Mesothelial cell of epicardium (in vitro differentiated cells): ENCODE results near the gene CDRT4. TPM values are rescaled to one million over a fixed set of nuclear protein-coding genes. Genes with fewer than 3 reads are reported as not detected.

Experiments used
- DNase-seq, 2 experiments: peaks; one replicate each; pipeline ENCODE4 v3.0.0; 2021; ENCODE audit warnings: low spot score in 2 of 2; ENCODE audit not compliant: unreplicated experiment in 2 of 2
- H3K27ac Mint-ChIP-seq: 2 replicates; pipeline ENCODE4 v1.8.0; 2021; ENCODE audit warnings: mixed read lengths
- H3K27me3 Mint-ChIP-seq: 2 replicates; pipeline ENCODE4 v1.8.0; 2021; ENCODE audit warnings: low read depth, mixed read lengths
- H3K36me3 Mint-ChIP-seq: 2 replicates; pipeline ENCODE4 v1.8.0; 2021; ENCODE audit warnings: mixed read lengths
- H3K4me1 Mint-ChIP-seq: 2 replicates; pipeline ENCODE4 v1.8.0; 2021; ENCODE audit warnings: mixed read lengths
- H3K4me3 Mint-ChIP-seq: 2 replicates; pipeline ENCODE4 v1.8.0; 2021; ENCODE audit warnings: mild to moderate bottlenecking, moderate library complexity, mixed read lengths
- H3K9me3 Mint-ChIP-seq: 2 replicates; pipeline ENCODE4 v1.8.0; 2021; ENCODE audit warnings: mixed read lengths
- CTCF ChIP-seq: fragments of 200-600 bp; sonication (generic); IDR thresholded peaks from one replicate; pipeline ENCODE4 v1.5.0; 2021; ENCODE audit warnings: antibody characterized with exemption; ENCODE audit not compliant: unreplicated experiment
- total RNA-seq: library from RNA; stranded (reverse); gene quantifications from 3 replicates; pipeline ENCODE4 v1.2.1, GENCODE V29; 2021

The CDRT4 gene
- total RNA-seq, 1 donor from 2014 or later, result 39.7 TPM

DNA sequence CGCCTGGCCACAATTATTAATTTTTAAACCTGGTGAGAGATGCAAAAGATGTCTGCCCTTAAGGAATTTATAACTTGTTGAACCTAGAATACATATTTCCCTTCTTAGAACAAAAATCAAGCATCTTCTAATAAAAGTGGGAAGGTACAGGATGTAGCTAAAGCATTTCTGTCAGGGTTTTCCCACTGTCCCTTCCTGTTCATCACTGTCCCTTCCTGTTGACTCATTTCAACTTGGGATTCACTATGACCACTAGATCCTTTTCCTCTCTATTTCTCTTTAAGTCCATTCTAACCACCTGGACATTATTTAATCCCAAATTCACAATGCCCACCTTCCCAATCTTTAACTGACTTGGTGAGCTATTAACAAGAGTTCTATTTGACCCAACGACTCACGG is 33.9 kb upstream of the CDRT4 start:
- no peaks in the 10 kb centered on the region for H3K27me3 Mint-ChIP-seq
- H3K9me3 Mint-ChIP-seq, result no peaks in the 10 kb centered on the region
- no peak for TF ChIP-seq CTCF
- no peak for DNase-seq
- peaks cover 5% of the 10 kb centered on the region for H3K4me1 Mint-ChIP-seq
- H3K36me3 Mint-ChIP-seq, result peaks cover 38% of the 10 kb centered on the region
- H3K4me3 Mint-ChIP-seq, result no peak overlapping the region
- no peak overlapping the region for H3K27ac Mint-ChIP-seq

DNA sequence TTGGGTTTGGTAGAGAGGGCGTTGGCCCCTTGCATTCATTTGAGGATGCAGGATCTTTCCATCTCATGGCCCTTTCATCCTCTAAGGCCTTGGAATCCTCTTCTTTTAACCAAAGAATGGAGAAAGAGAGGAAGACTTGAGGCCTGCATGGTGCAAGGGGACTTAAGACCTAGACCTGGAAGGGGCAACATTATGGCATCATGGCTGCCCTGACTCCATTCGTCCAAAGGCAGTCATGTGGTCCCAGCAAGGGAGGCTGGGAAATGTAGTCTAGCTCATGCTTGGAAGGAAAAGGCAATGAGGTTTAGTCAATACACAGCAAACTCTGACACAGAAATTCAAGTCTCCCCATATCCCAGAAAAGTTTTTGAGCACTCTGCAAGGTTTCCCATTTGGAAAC is 30.7 kb upstream of the CDRT4 start:
- peaks cover 37% of the 10 kb centered on the region for H3K36me3 Mint-ChIP-seq
- H3K27ac Mint-ChIP-seq, result no peak overlapping the region
- peaks cover 14% of the 10 kb centered on the region for H3K4me1 Mint-ChIP-seq
- no peak overlapping the region for H3K4me3 Mint-ChIP-seq
- no peak for DNase-seq
- no peaks in the 10 kb centered on the region for H3K9me3 Mint-ChIP-seq
- H3K27me3 Mint-ChIP-seq, result no peaks in the 10 kb centered on the region
- TF ChIP-seq CTCF, result no peak

GRCh38 chr17:15496735-15497670 is 29.6 kb upstream of the CDRT4 start:
- H3K4me1 Mint-ChIP-seq, result peaks cover 9% of the 10 kb centered on the region
- no peaks in the 10 kb centered on the region for H3K9me3 Mint-ChIP-seq
- H3K4me3 Mint-ChIP-seq, result no peak overlapping the region
- TF ChIP-seq CTCF, result no peak
- peaks cover 34% of the 10 kb centered on the region for H3K36me3 Mint-ChIP-seq
- DNase-seq, result no peak
- H3K27ac Mint-ChIP-seq, result no peak overlapping the region
- H3K27me3 Mint-ChIP-seq, result no peaks in the 10 kb centered on the region

DNA sequence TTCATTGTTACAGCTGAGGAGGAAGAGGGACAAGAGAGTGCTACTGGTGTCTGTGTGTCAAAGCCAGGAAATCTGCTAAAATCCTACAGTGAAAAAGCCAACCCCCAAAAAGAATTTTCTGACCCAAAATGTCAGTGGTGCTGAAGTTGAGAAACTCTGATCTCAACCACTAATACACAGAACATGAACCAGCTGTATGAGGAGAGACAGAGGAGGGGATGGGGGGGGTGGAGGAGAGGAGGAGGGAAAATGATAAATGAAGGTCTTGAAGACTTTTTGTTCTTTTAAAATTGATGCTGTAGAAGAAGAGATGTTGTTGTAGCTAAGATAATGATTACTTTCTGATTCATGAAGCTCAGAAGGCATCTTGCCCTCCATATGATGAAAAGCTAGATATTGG is 27.4 kb upstream of the CDRT4 start:
- TF ChIP-seq CTCF, result no peak
- Mint-ChIP-seq H3K9me3 (peaks cover 4% of the 10 kb centered on the region), H3K36me3 (peaks cover 40% of the 10 kb centered on the region)

DNA sequence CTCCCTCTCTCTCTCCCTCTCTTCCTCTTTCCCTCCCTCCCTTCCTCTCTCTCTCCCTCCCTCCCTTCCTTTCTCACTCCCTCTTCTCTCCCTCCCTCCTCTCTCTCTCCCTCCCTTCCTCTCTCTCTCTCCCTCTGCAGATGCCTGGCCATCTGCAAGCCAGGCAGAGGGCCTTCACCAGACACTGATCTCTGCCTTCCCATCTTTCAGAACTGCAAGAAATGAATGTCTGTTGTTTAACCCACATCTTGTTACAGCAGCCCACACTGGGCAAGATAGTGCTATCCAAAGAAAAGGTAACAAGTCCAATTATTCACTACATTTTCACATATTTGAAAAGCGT is 26.2 kb upstream of the CDRT4 start:
- Mint-ChIP-seq H3K36me3 (peaks cover 37% of the 10 kb centered on the region), H3K4me3 (no peak overlapping the region), H3K4me1 (peaks cover 15% of the 10 kb centered on the region), H3K27me3 (no peaks in the 10 kb centered on the region), H3K9me3 (peaks cover 4% of the 10 kb centered on the region), H3K27ac (no peak overlapping the region)
- TF ChIP-seq CTCF, result no peak
- no peak for DNase-seq

More for the DNA sequence above, 27.4 kb upstream of the CDRT4 start:
- H3K4me3 Mint-ChIP-seq, result no peak overlapping the region
- peaks cover 15% of the 10 kb centered on the region for H3K4me1 Mint-ChIP-seq
- H3K27me3 Mint-ChIP-seq, result no peaks in the 10 kb centered on the region
- DNase-seq, result no peak
- no peak overlapping the region for H3K27ac Mint-ChIP-seq
